Neural progenitor cell (in vitro differentiated cells): ENCODE results near the gene ASIC3.

Source experiments
- EZH2phosphoT487 ChIP-seq: fragments of 200-600 bp; sonication (generic); IDR thresholded peaks from 2 replicates; pipeline ENCODE4 v1.6.1; 2017; ENCODE audit warnings: antibody characterized with exemption
- TF ChIP-seq, protein P1 (sequence below): fragments of 200-600 bp; sonication (generic); IDR thresholded peaks from 2 replicates; pipeline ENCODE4 v1.5.1; 2017; ENCODE audit warnings: antibody characterized with exemption, mild to moderate bottlenecking

DNA sequence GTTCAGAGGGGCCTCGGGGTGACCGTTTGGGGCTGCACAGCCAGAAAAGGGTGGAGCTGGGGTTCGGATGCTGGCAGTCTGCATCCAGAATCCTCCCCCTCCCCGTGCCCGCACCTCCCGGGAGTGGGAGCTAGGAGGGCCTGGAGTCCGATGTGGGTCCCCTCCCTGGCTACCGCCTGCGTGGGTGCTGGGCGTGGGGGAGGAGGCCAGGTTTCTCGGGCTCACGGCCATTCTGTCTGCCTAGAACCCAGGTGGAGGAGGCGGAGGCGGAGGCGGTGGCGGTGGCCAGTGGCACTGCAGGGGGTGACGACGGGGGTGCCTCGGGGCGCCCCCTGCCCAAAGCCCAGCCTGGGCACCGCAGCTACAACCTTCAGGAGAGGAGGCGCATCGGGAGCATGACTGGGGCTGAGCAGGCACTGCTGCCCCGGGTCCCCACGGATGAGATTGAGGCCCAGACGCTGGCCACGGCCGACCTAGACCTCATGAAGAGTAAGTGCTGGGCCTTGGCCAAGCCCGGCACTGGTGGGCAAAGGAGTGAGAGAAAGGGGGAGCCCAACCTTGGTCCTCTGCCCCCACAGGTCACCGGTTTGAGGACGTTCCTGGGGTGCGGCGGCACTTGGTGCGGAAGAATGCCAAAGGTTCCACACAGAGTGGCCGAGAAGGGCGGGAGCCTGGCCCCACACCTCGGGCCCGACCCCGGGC, 18.1 kb downstream of the ASIC3 start:
- TF ChIP-seq, protein P1, sequence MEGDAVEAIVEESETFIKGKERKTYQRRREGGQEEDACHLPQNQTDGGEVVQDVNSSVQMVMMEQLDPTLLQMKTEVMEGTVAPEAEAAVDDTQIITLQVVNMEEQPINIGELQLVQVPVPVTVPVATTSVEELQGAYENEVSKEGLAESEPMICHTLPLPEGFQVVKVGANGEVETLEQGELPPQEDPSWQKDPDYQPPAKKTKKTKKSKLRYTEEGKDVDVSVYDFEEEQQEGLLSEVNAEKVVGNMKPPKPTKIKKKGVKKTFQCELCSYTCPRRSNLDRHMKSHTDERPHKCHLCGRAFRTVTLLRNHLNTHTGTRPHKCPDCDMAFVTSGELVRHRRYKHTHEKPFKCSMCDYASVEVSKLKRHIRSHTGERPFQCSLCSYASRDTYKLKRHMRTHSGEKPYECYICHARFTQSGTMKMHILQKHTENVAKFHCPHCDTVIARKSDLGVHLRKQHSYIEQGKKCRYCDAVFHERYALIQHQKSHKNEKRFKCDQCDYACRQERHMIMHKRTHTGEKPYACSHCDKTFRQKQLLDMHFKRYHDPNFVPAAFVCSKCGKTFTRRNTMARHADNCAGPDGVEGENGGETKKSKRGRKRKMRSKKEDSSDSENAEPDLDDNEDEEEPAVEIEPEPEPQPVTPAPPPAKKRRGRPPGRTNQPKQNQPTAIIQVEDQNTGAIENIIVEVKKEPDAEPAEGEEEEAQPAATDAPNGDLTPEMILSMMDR, result no peak
- TF ChIP-seq EZH2phosphoT487, result no peak
